Esophagus squamous epithelium (tissue), 5 donors: ENCODE measurements around the gene DSC2. TPM values are rescaled to one million over a fixed set of nuclear protein-coding genes. Genes with fewer than 3 reads are reported as not detected.

Experiments
- DNase-seq: peaks from one replicate; lab custom pipeline; 2025; lab: John Stamatoyannopoulos, UW
- H3K27ac ChIP-seq, 4 donors: fragments of 200-600 bp; sonication (generic); one replicate each; pipeline ENCODE4 v1.5.1; 2016 to 2019; ENCODE audit warnings: mild to moderate bottlenecking in 1 of 4
- H3K27me3 ChIP-seq, 4 donors: fragments of 200-600 bp; sonication (generic); 1 replicate in 3 of 4; 2 replicates in 1 of 4; pipeline versions ENCODE4 v1.5.1 to v1.6.0; 2017 to 2021; ENCODE audit warnings: antibody characterized with exemption in 1 of 4
- H3K36me3 ChIP-seq, 3 donors: fragments of 200-600 bp; sonication (generic); one replicate each; pipeline ENCODE4 v1.5.1; 2016 to 2019
- H3K4me1 ChIP-seq, 3 donors: fragments of 200-600 bp; sonication (generic); one replicate each; pipeline ENCODE4 v1.5.1; 2017 to 2019
- H3K4me3 ChIP-seq, 4 donors: fragments of 200-600 bp; sonication (generic); 1 replicate in 3 of 4; 2 replicates in 1 of 4; pipeline ENCODE4 v1.5.1; 2016 to 2019; ENCODE audit warnings: mild to moderate bottlenecking in 2 of 4, moderate library complexity in 1 of 4
- H3K9me3 ChIP-seq, 3 donors: fragments of 200-600 bp; sonication (generic); one replicate each; pipeline ENCODE4 v1.5.1; 2016 to 2019
- POLR2A ChIP-seq, 4 donors: fragments of 450-650 bp; IDR thresholded peaks; one replicate each; pipeline ENCODE4 v1.6.1; 2017; ENCODE audit warnings: antibody characterized with exemption in 4 of 4, mild to moderate bottlenecking in 4 of 4, moderate library complexity in 3 of 4
- WGBS, 2 donors: methylation state at CpG; one replicate each; pipeline ENCODE4 v1.1.5; 2018; 5-methylcytosine and 5-hydroxymethylcytosine counted together
- intact Hi-C: fragments of 100-400 bp; cut with DNase I; formaldehyde crosslinking; loops from one replicate; pipeline ENCODE4 v1.15.0; 2022
- total RNA-seq, 4 donors: library from RNA; depleted of rRNA; stranded (reverse); fragments of >200 nt; gene quantifications; one replicate each; pipeline ENCODE4 v1.1.0, GENCODE V29; 2016
- TF ChIP-seq, protein P1 (sequence below), 6 experiments: fragments of 450-650 bp in 4 of 6; fragments of 200-600 bp in 2 of 6; sonication (generic) in 2 of 6; IDR thresholded peaks; one replicate each; pipeline ENCODE4 v1.5.1; 2016 to 2019; ENCODE audit warnings: antibody characterized with exemption in 6 of 6, mild to moderate bottlenecking in 4 of 6, moderate library complexity in 4 of 6
- donor health status: DM: yes; HTN: yes; CAD: no.

The DSC2 gene
- total RNA-seq, 4 donors from 2014 or later = 154 to 393 (median 290) TPM

DNA sequence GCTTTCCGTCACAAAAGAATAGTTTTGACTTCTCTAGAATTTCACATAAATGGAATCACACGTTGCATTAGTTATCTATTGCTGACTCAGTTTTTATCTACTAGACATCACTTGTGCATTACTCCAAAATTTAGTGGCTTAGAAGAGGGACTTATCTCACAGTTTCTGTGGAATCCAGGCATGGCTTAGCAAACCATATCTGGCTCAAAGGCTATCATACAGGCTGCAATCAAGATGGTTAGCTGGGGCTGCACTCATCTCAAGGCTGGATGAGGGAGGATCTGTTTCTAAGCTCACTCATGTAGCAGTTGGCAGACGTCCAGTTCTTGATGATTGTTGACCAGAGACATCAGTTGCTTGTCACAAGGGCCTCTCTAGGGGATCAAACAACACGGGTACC lies 53.0 kb downstream of the DSC2 start:
- no peak overlapping the region for H3K4me3 ChIP-seq
- intact Hi-C loops = no loop called here
- no peaks in the 10 kb centered on the region for H3K36me3 ChIP-seq
- H3K4me1 ChIP-seq = peaks cover 0 to 26% (median 0%) of the 10 kb centered on the region in 3 donors
- TF ChIP-seq, protein P1, sequence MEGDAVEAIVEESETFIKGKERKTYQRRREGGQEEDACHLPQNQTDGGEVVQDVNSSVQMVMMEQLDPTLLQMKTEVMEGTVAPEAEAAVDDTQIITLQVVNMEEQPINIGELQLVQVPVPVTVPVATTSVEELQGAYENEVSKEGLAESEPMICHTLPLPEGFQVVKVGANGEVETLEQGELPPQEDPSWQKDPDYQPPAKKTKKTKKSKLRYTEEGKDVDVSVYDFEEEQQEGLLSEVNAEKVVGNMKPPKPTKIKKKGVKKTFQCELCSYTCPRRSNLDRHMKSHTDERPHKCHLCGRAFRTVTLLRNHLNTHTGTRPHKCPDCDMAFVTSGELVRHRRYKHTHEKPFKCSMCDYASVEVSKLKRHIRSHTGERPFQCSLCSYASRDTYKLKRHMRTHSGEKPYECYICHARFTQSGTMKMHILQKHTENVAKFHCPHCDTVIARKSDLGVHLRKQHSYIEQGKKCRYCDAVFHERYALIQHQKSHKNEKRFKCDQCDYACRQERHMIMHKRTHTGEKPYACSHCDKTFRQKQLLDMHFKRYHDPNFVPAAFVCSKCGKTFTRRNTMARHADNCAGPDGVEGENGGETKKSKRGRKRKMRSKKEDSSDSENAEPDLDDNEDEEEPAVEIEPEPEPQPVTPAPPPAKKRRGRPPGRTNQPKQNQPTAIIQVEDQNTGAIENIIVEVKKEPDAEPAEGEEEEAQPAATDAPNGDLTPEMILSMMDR (IDR thresholded peaks at IDR 0.05) = no peak
- TF ChIP-seq POLR2A (IDR thresholded peaks at IDR 0.05) = no peak
- WGBS, 2 donors = 34 to 48% methylated on average over 4 of the region's 4 CpGs
- no peak overlapping the region for H3K27ac ChIP-seq
- peaks cover 0 to 12% (median 5%) of the 10 kb centered on the region in 3 donors for H3K9me3 ChIP-seq
- DNase-seq = no peak
- peaks cover 0 to 2% (median 0%) of the 10 kb centered on the region in 4 donors for H3K27me3 ChIP-seq

DNA sequence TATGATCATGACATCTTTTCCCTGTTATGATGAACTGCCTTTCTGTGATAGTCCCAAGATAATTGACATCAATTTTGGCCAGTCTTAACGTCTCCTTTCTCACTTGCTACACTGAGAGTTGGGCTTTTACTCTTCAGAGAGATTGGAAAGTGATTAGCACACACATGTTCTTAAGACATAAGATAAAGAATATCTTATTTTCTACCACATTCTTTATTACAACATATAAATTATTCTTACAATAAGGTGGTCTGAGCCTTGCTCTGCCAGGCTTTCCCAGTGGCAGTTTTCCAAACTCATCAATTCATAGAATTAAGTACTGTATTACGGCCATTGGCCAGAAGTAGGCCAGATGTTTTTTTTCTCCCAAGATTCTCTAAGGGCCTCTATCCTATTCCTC lies 54.0 kb downstream of the DSC2 start:
- intact Hi-C loops = no loop called here
- peaks cover 0 to 2% (median 0%) of the 10 kb centered on the region in 3 donors for H3K9me3 ChIP-seq
- 51 to 71% methylated on average over 2 of the region's 2 CpGs for WGBS, 2 donors
- DNase-seq = no peak
- TF ChIP-seq POLR2A (IDR thresholded peaks at IDR 0.05) = no peak
- TF ChIP-seq, protein P1 (IDR thresholded peaks at IDR 0.05) = no peak
- no peak overlapping the region for H3K27ac ChIP-seq
- H3K27me3 ChIP-seq = peaks cover 0 to 12% (median 0%) of the 10 kb centered on the region in 4 donors
- no peaks in the 10 kb centered on the region for H3K36me3 ChIP-seq
- H3K4me1 ChIP-seq = peaks cover 0 to 31% (median 0%) of the 10 kb centered on the region in 3 donors
- H3K4me3 ChIP-seq = no peak overlapping the region

DNA sequence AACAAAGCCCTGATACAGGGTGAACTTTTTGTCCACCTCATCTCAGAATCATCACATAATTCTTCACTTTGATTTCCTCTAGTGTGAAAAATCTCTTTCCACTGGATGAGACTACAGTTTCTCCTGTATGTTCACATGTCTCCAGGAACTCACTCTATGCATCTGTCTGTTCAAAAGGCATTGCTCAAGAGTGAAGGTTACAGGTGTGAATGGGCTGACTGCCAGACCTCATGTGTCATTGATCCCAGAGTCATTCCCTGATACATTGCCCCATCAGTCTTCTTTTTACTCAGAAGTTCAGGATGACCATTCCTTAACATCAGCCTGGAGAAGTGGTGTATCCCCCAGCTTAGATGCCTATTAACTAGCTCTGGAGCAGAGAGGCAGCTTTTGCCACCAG lies 55.3 kb downstream of the DSC2 start:
- TF ChIP-seq, protein P1 (IDR thresholded peaks at IDR 0.05) = no peak
- TF ChIP-seq POLR2A (IDR thresholded peaks at IDR 0.05) = no peak
- intact Hi-C loops = no loop called here

DNA sequence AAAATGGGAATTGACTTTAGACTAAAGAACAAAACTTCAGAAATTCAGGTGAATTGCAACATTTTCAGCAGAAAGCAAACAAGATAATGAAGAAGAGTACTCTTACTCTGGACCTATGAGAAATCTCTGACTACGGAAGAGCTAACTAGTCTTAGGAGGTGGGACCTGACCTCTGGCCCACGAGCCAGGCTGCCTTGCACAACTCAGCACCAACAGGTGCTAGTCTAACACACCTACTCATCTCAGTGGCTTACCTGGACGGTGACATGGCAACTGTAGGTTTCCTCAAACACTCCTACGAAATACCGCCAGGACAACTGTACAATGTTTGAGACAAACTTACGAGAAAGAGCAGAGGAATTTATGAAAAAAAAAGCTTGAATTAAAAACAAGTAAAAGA lies 56.6 kb downstream of the DSC2 start:
- Histone ChIP-seq H3K27me3 (peaks cover 0 to 38% (median 1%) of the 10 kb centered on the region in 4 donors), H3K4me1 (peaks cover 0 to 50% (median 0%) of the 10 kb centered on the region in 3 donors)
- 71 to 72% methylated on average over 6 of the region's 6 CpGs for WGBS, 2 donors

More for the DNA sequence above, 55.3 kb downstream of the DSC2 start:
- Histone ChIP-seq H3K27ac (peak overlapping the region; percentile 13 to 66 (median 50)), H3K27me3 (peaks cover 0 to 25% (median under 1%) of the 10 kb centered on the region in 4 donors), H3K9me3 (no peaks in the 10 kb centered on the region), H3K4me1 (peaks cover 0 to 37% (median 0%) of the 10 kb centered on the region in 3 donors), H3K36me3 (no peaks in the 10 kb centered on the region), H3K4me3 (no peak overlapping the region)
- no peak for DNase-seq

DNA sequence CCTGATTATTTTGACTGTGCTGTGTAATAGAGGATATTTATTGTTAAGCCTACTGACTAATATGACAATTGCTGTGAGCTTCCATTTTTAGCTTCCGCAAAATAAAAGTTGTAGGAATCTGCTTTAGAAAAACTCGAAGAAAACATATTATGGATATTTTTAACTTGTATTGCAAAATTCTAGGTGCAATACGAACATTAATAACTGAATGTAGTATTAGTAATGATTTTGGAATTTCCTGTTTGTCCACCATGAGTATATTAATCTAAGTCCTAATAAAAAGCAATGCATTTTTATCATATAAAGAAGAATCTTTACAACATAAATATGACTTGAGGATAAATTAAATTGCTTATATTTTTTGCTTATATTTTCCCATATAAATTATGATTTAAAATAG lies 57.3 kb downstream of the DSC2 start:
- Histone ChIP-seq H3K4me1 (peaks cover 0 to 52% (median 0%) of the 10 kb centered on the region in 3 donors), H3K9me3 (no peaks in the 10 kb centered on the region), H3K4me3 (no peak overlapping the region), H3K27me3 (peaks cover 0 to 45% (median 1%) of the 10 kb centered on the region in 4 donors), H3K36me3 (no peaks in the 10 kb centered on the region), H3K27ac (no peak overlapping the region)
- 48 to 52% methylated on average over 3 of the region's 3 CpGs for WGBS, 2 donors
- intact Hi-C loops = no loop called here
- DNase-seq = no peak
- TF ChIP-seq, protein P1 (IDR thresholded peaks at IDR 0.05) = no peak
- no peak for TF ChIP-seq POLR2A (IDR thresholded peaks at IDR 0.05)

More for the DNA sequence above, 56.6 kb downstream of the DSC2 start:
- Histone ChIP-seq H3K9me3 (no peaks in the 10 kb centered on the region), H3K4me3 (no peak overlapping the region), H3K36me3 (no peaks in the 10 kb centered on the region), H3K27ac (no peak overlapping the region)
- intact Hi-C loops = no loop called here
- no peak for DNase-seq
- no peak for TF ChIP-seq POLR2A (IDR thresholded peaks at IDR 0.05)
- TF ChIP-seq, protein P1 (IDR thresholded peaks at IDR 0.05) = no peak
